Measurements from ENCODE around the gene HSF4. TPM values are rescaled to one million over a fixed set of nuclear protein-coding genes. Genes with fewer than 3 reads are reported as not detected.

Gene HSF4
- total and polyA plus RNA-seq, 2 experiments from 2014 or later = 5.5 to 15.7 TPM

GRCh38 chr16:67167588-67167987 is 3.0 kb downstream of the HSF4 start:
- peaks cover 48% of the 10 kb centered on the region for H3K4me1 ChIP-seq (ENCODE audit: insufficient read depth)
- WGBS (ENCODE audit: low lambda C conversion rate, missing lambda C conversion rate) = 79% methylated on average over 3 of the region's 7 CpGs

GRCh38 chr16:67169011-67169451 is 4.5 kb downstream of the HSF4 start:
- peak overlapping the region; percentile 97 for H3K4me2 ChIP-seq
- no peak overlapping the region for H3K27ac ChIP-seq
- no peak for TF ChIP-seq EZH2 (IDR thresholded peaks at IDR 0.05; ENCODE audit: borderline replicate concordance)
- TF ChIP-seq CTCF (IDR thresholded peaks at IDR 0.05; ENCODE audit: poor library complexity) = no peak
- no peak for TF ChIP-seq EZH2phosphoT487 (IDR thresholded peaks at IDR 0.05; ENCODE audit: low read depth, severe bottlenecking, unreplicated experiment)
- peaks cover 35% of the 10 kb centered on the region for H3K4me1 ChIP-seq (ENCODE audit: insufficient read depth)
- H3K36me3 ChIP-seq (replicated peaks; ENCODE audit: insufficient read depth, low read depth) = no peaks in the 10 kb centered on the region
- 25% methylated on average over 9 of the region's 9 CpGs for WGBS (ENCODE audit: low lambda C conversion rate, missing lambda C conversion rate)
- no peak overlapping the region for H2AFZ ChIP-seq
- peaks cover 47% of the 10 kb centered on the region for H3K27me3 ChIP-seq
- no peaks in the 10 kb centered on the region for H4K20me1 ChIP-seq (ENCODE audit: insufficient read depth, poor library complexity, severe bottlenecking)
- H3K9me2 ChIP-seq (replicated peaks; ENCODE audit: insufficient read depth) = no peaks in the 10 kb centered on the region
- no peak for DNase-seq (ENCODE audit: low spot score)
- no peaks in the 10 kb centered on the region for H3K9me3 ChIP-seq (ENCODE audit: low read depth)
- no peaks in the 10 kb centered on the region for H3K79me2 ChIP-seq
- no peak overlapping the region for H3K4me3 ChIP-seq

More at GRCh38 chr16:67167588-67167987, 3.0 kb downstream of the HSF4 start:
- H3K27ac ChIP-seq = no peak overlapping the region
- H3K4me2 ChIP-seq = no peak overlapping the region
- no peaks in the 10 kb centered on the region for H3K9me2 ChIP-seq (replicated peaks; ENCODE audit: insufficient read depth)
- no peak overlapping the region for H2AFZ ChIP-seq
- peaks cover 61% of the 10 kb centered on the region for H3K27me3 ChIP-seq
- H3K36me3 ChIP-seq (replicated peaks; ENCODE audit: insufficient read depth, low read depth) = no peaks in the 10 kb centered on the region
- H4K20me1 ChIP-seq (ENCODE audit: insufficient read depth, poor library complexity, severe bottlenecking) = no peaks in the 10 kb centered on the region
- no peak for TF ChIP-seq EZH2phosphoT487 (IDR thresholded peaks at IDR 0.05; ENCODE audit: low read depth, severe bottlenecking, unreplicated experiment)
- no peaks in the 10 kb centered on the region for H3K79me2 ChIP-seq
- DNase-seq (ENCODE audit: low spot score) = no peak
- no peak overlapping the region for H3K4me3 ChIP-seq
- no peaks in the 10 kb centered on the region for H3K9me3 ChIP-seq (ENCODE audit: low read depth)

GRCh38 chr16:67169642-67170167 is 5.2 kb downstream of the HSF4 start:
- H3K4me3 ChIP-seq = peak overlapping the region; percentile 69
- H3K4me1 ChIP-seq (ENCODE audit: insufficient read depth) = peaks cover 33% of the 10 kb centered on the region
- peaks cover 41% of the 10 kb centered on the region for H3K27me3 ChIP-seq
- H3K79me2 ChIP-seq = no peaks in the 10 kb centered on the region
- peak overlapping the region; percentile 97 for H3K4me2 ChIP-seq
- TF ChIP-seq EZH2 (IDR thresholded peaks at IDR 0.05; ENCODE audit: borderline replicate concordance) = no peak
- TF ChIP-seq CTCF (IDR thresholded peaks at IDR 0.05; ENCODE audit: poor library complexity) = peak; percentile 60
- no peak for TF ChIP-seq EZH2phosphoT487 (IDR thresholded peaks at IDR 0.05; ENCODE audit: low read depth, severe bottlenecking, unreplicated experiment)
- no peaks in the 10 kb centered on the region for H3K36me3 ChIP-seq (replicated peaks; ENCODE audit: insufficient read depth, low read depth)
- peak; percentile 69 for DNase-seq (ENCODE audit: low spot score)
- WGBS (ENCODE audit: low lambda C conversion rate, missing lambda C conversion rate) = 4% methylated on average over 24 of the region's 24 CpGs
- no peaks in the 10 kb centered on the region for H3K9me3 ChIP-seq (ENCODE audit: low read depth)
- peak overlapping the region; percentile 70 for H3K27ac ChIP-seq
- H4K20me1 ChIP-seq (ENCODE audit: insufficient read depth, poor library complexity, severe bottlenecking) = no peaks in the 10 kb centered on the region
- no peaks in the 10 kb centered on the region for H3K9me2 ChIP-seq (replicated peaks; ENCODE audit: insufficient read depth)
- H2AFZ ChIP-seq = peak overlapping the region; percentile 91

GRCh38 chr16:67170168-67170948 is 5.8 kb downstream of the HSF4 start, which contains the start of gene NOL3:
Gene NOL3 (plus strand): TSS chr16:67170538.
- Histone ChIP-seq H3K9me3 (ENCODE audit: low read depth) (no peaks in the 10 kb centered on the region), H3K4me3 (peak within 1 kb of the TSS; percentile 69), H4K20me1 (ENCODE audit: insufficient read depth, poor library complexity, severe bottlenecking) (no peaks in the 10 kb centered on the region), H3K9me2 (replicated peaks; ENCODE audit: insufficient read depth) (no peaks in the 10 kb centered on the region), H3K27me3 (peaks cover 35% of the 10 kb centered on the region), H3K27ac (peak within 1 kb of the TSS; percentile 82), H3K4me2 (peak within 1 kb of the TSS; percentile 97), H3K36me3 (replicated peaks; ENCODE audit: insufficient read depth, low read depth) (no peaks in the 10 kb centered on the region), H3K79me2 (no peaks in the 10 kb centered on the region), H3K4me1 (ENCODE audit: insufficient read depth) (peaks cover 27% of the 10 kb centered on the region), H2AFZ (peak within 1 kb of the TSS; percentile 91)
- 2% methylated on average over 22 of the region's 50 CpGs for WGBS (ENCODE audit: low lambda C conversion rate, missing lambda C conversion rate)
- peak; percentile 88 for DNase-seq (ENCODE audit: low spot score)
- no peak for TF ChIP-seq EZH2phosphoT487 (IDR thresholded peaks at IDR 0.05; ENCODE audit: low read depth, severe bottlenecking, unreplicated experiment)
- no peak for TF ChIP-seq EZH2 (IDR thresholded peaks at IDR 0.05; ENCODE audit: borderline replicate concordance)
- no peak for TF ChIP-seq CTCF (IDR thresholded peaks at IDR 0.05; ENCODE audit: poor library complexity)

All from hepatocyte (in vitro differentiated cells).